OCI-LY3 (cell line): ENCODE results near the gene WLS.

ENCODE experiments used
- H2AFZ ChIP-seq: fragments of 200-600, 300-600 bp; shearing (Covaris generic); 2 replicates; pipeline ENCODE4 v1.6.0; 2014; ENCODE audit warnings: antibody characterized with exemption, low read depth, low read length
- H3K27ac ChIP-seq: fragments of 200-600, 300-600 bp; sonication (generic); 2 replicates; pipeline ENCODE4 v1.5.1; 2014; ENCODE audit warnings: mild to moderate bottlenecking, low read length, moderate library complexity, mixed read lengths
- H3K27me3 ChIP-seq: fragments of 200-600, 300-600 bp; sonication (generic); 2 replicates; pipeline ENCODE4 v1.6.1; 2014; ENCODE audit warnings: low read depth, low read length, mixed read lengths
- H3K36me3 ChIP-seq: fragments of 200-600, 300-600 bp; sonication (generic); replicated peaks from 2 replicates; pipeline ENCODE3; 2014; ENCODE audit warnings: low read depth, low read length, mixed read lengths
- H3K4me1 ChIP-seq: fragments of 300-600, 200-600 bp; sonication (generic); 2 replicates; pipeline ENCODE4 v1.6.1; 2014; ENCODE audit warnings: low read length, mixed read lengths
- H3K4me2 ChIP-seq: fragments of 200-600, 300-600 bp; sonication (generic); 2 replicates; pipeline ENCODE4 v1.6.1; 2014; ENCODE audit warnings: low read length, mixed read lengths
- H3K4me3 ChIP-seq: fragments of 300-600, 200-600 bp; sonication (generic); 2 replicates; pipeline ENCODE4 v1.5.1; 2014; ENCODE audit warnings: antibody characterized with exemption, mild to moderate bottlenecking, low read length, moderate library complexity
- H3K79me2 ChIP-seq: fragments of 300-600, 200-600 bp; shearing (Covaris generic); 2 replicates; pipeline ENCODE4 v1.6.1; 2014; ENCODE audit warnings: mild to moderate bottlenecking, low read length, mixed read lengths
- H3K9ac ChIP-seq: fragments of 300-600, 200-600 bp; shearing (Covaris generic); 2 replicates; pipeline ENCODE4 v1.6.0; 2014; ENCODE audit warnings: mild to moderate bottlenecking, low read length, moderate library complexity
- H3K9me3 ChIP-seq: fragments of 200-600, 300-600 bp; shearing (Covaris generic); 2 replicates; pipeline ENCODE4 v1.6.1; 2014; ENCODE audit warnings: low read length, mixed read lengths; ENCODE audit not compliant: insufficient read depth
- H4K20me1 ChIP-seq: fragments of 200-600, 300-600 bp; sonication (generic); 2 replicates; pipeline ENCODE4 v1.6.1; 2016; ENCODE audit warnings: low read length, mixed read lengths; ENCODE audit not compliant: insufficient read depth
- EZH2phosphoT487 ChIP-seq: fragments of 200-600 bp; shearing (Covaris generic); IDR thresholded peaks from 2 replicates; pipeline ENCODE4 v1.6.1; 2018; ENCODE audit warnings: antibody characterized with exemption, mixed run types, low read depth
- TF ChIP-seq, protein P1 (sequence below): fragments of 200-600, 300-600 bp; sonication (generic); IDR thresholded peaks from 2 replicates; pipeline ENCODE4 v1.5.1; 2014; ENCODE audit warnings: antibody characterized with exemption, low read length, low read depth

WLS gene

GRCh38 chr1:68100571-68100970 lies 131.8 kb downstream of the WLS start:
- H3K27me3 ChIP-seq: no peaks in the 10 kb centered on the region
- no peak overlapping the region for H2AFZ ChIP-seq
- no peak overlapping the region for H3K27ac ChIP-seq
- no peaks in the 10 kb centered on the region for H3K36me3 ChIP-seq
- no peak overlapping the region for H3K9ac ChIP-seq
- H3K4me2 ChIP-seq: no peak overlapping the region
- no peaks in the 10 kb centered on the region for H3K4me1 ChIP-seq
- H3K4me3 ChIP-seq: no peak overlapping the region
- no peaks in the 10 kb centered on the region for H3K9me3 ChIP-seq
- no peaks in the 10 kb centered on the region for H4K20me1 ChIP-seq
- TF ChIP-seq, protein P1, sequence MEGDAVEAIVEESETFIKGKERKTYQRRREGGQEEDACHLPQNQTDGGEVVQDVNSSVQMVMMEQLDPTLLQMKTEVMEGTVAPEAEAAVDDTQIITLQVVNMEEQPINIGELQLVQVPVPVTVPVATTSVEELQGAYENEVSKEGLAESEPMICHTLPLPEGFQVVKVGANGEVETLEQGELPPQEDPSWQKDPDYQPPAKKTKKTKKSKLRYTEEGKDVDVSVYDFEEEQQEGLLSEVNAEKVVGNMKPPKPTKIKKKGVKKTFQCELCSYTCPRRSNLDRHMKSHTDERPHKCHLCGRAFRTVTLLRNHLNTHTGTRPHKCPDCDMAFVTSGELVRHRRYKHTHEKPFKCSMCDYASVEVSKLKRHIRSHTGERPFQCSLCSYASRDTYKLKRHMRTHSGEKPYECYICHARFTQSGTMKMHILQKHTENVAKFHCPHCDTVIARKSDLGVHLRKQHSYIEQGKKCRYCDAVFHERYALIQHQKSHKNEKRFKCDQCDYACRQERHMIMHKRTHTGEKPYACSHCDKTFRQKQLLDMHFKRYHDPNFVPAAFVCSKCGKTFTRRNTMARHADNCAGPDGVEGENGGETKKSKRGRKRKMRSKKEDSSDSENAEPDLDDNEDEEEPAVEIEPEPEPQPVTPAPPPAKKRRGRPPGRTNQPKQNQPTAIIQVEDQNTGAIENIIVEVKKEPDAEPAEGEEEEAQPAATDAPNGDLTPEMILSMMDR: no peak
- TF ChIP-seq EZH2phosphoT487: no peak
- H3K79me2 ChIP-seq: no peaks in the 10 kb centered on the region

- H3K27me3 ChIP-seq: no peaks in the 10 kb centered on the region
- no peak overlapping the region for H3K9ac ChIP-seq
- TF ChIP-seq, protein P1: no peak
- TF ChIP-seq EZH2phosphoT487: no peak
- H3K27ac ChIP-seq: no peak overlapping the region
- no peak overlapping the region for H3K4me2 ChIP-seq
- no peaks in the 10 kb centered on the region for H3K79me2 ChIP-seq
- no peak overlapping the region for H2AFZ ChIP-seq
- no peaks in the 10 kb centered on the region for H3K9me3 ChIP-seq
- H3K36me3 ChIP-seq: no peaks in the 10 kb centered on the region
- H4K20me1 ChIP-seq: no peaks in the 10 kb centered on the region
- no peak overlapping the region for H3K4me3 ChIP-seq
- no peaks in the 10 kb centered on the region for H3K4me1 ChIP-seq
Measured at GRCh38 chr1:68093737-68094136, 138.6 kb downstream of the WLS start.

DNA sequence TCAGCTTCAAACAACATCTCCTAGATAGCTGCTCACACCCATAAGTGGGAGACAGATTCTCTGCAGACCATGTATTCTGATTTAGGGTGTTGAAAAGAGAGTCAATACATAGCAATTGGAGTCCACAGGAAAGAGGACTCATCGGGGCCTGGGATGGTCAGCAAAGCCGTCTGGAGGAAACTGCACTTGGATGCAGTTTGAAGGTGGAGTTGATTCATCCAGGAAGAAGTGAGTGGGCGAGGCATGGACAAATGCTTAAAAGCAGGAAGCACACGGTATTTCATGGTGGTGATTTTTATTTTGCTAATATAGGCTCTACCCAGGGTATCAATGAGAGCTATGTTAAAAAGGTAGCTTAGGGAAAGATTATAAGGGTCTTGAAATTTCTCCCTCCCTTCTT lies 145.1 kb downstream of the WLS start:
- no peaks in the 10 kb centered on the region for H3K79me2 ChIP-seq
- no peak overlapping the region for H3K4me2 ChIP-seq
- no peaks in the 10 kb centered on the region for H3K36me3 ChIP-seq
- no peak overlapping the region for H3K9ac ChIP-seq
- H3K4me1 ChIP-seq: no peaks in the 10 kb centered on the region
- no peaks in the 10 kb centered on the region for H4K20me1 ChIP-seq
- no peak overlapping the region for H2AFZ ChIP-seq
- no peak for TF ChIP-seq EZH2phosphoT487
- TF ChIP-seq, protein P1: no peak
- H3K27me3 ChIP-seq: no peaks in the 10 kb centered on the region
- no peaks in the 10 kb centered on the region for H3K9me3 ChIP-seq
- H3K4me3 ChIP-seq: no peak overlapping the region
- H3K27ac ChIP-seq: no peak overlapping the region

DNA sequence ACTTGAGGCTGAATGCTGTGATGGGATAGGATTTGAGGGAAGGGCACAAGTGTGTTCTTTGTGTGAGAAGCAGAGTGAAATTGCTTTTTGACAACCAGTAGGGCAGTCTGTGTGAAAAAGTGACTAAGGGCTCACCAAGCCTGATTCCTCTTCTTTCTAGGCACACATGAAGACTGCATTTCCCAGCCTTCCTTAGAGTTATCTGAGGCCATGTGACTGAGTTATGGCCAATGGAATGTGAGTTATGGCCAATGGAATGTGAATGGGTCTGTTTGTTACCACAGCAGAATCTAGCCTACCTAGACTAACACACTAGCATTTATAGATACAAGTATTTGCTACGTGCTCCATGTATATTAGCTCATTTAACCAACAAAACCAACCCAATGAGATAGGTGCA lies 146.6 kb downstream of the WLS start:
- Histone ChIP-seq H3K9ac (no peak overlapping the region), H3K4me3 (no peak overlapping the region), H3K27me3 (no peaks in the 10 kb centered on the region), H3K27ac (no peak overlapping the region), H2AFZ (no peak overlapping the region), H3K79me2 (no peaks in the 10 kb centered on the region), H4K20me1 (no peaks in the 10 kb centered on the region), H3K36me3 (no peaks in the 10 kb centered on the region), H3K9me3 (no peaks in the 10 kb centered on the region), H3K4me2 (no peak overlapping the region), H3K4me1 (no peaks in the 10 kb centered on the region)
- TF ChIP-seq EZH2phosphoT487: no peak
- TF ChIP-seq, protein P1: no peak
